Measurements from ENCODE around the gene KLHL35.
"Not testable (repeated sequence)": the region's sequence is repeated elsewhere in the genome, so short reads cannot be mapped to it uniquely, and the experiment has no call there.

Gene KLHL35

DNA sequence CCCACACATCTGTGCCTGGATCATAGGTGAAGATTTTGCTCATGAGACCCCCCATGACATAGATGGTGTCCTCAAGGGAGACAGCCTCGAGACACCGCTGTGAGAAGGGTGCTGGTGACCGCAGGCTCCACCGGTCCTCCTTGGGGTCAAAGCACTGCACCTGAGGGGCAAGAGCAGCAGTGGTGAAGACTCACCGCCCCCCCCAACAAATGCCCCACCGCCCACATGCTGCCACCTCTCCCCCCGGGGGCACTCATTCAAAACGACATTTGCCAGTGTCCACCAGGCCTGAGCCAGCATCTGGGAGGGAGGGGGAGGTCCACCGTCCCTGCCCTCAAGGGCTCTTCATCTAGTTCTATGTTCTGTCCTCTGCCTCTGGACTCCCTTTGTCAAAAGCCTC is 9.3 kb downstream of the KLHL35 start:
- no peak for DNase-seq (ENCODE audit: low spot score)

DNA sequence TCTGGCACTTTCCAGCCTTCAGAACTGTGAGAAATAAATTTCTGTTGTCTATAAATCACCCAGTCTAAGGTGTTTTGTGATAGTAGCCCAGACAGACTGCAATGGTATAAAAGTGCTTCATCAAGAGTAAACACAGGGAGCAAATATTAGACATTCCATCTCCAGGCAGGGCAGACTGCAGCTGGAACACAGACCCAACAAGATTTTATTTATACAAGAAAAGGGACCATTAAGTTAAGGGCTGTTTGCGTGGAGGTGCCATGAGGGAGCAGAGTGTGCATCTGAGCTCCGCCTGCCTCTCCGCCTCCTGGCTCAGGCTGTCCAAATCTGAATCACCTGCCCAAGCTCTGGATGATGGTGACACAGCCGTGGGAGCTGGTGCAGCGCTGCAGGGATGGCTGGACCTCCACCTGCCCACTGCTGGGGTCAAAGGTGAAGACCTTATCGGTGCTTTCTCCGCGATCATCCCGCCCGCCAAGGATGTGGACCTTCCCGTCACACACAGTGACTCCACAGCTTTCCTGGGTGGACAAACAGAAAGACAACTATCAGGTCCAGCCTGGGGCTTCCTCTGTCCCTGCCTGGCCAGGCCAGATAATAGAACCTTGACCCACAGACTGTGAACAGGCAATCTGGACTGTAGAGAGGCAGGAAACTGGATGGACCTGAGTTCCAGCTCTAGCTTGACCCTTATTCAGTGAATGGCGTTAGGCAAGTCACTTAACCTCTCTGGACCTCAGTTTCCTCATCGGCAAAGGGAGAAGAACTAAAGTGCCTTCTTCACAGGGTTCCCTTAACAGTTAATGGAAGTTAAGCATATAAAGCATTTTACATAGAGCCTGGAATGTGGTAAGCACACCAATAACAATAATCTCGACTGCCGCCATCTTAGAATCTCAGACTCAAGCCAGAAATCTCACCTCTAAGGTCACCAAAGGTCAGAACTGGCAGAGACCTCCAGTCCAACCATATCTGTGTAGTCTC is 10.5 kb downstream of the KLHL35 start:
- no peak for DNase-seq (ENCODE audit: low spot score)

DNA sequence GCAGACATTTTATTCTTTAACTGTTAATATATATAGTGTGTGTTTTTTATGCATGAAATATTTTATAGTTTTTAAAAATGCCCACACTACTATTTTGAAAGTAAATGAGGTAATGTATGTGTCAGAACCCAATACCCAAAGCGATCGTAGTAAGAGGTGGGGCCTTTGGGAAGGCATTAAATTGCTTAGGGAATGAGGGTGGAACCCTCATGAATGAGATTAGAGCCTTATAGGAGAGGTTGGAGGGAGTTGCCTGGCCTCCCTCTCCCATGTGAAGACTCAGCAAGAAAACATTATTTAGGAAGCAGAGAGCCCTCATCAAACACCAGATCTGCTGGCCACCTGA is 11.1 kb downstream of the KLHL35 start:
- no peak for DNase-seq (ENCODE audit: low spot score)

DNA sequence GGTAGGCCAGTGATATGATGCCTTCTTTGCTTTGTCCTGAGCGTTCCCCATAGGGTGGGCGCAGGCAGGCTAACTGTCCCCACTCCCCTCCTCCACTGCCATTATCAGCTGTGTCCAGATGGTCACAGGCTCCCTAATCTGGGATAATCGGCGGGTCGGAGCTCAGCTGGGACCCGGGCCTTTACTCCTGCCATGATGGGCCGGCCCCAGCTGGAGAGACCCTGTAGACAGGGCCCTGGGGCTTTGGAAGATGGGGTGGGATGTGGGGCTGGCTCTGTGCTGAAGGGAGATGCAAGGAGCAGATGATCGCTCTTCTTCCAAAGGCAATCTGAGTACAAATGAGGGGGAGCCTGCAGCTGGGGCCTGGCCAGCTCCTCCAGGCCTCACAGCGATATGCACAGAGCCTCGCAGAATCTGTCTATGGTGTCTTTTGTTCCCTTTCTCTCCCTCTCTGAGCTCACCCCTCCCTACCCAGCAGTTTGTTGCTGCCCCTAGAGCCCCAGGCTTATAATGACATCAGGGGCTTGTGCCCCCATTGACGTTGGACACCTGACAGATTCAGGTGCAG is 11.9 kb downstream of the KLHL35 start:
- DNase-seq (ENCODE audit: low spot score): no peak

DNA sequence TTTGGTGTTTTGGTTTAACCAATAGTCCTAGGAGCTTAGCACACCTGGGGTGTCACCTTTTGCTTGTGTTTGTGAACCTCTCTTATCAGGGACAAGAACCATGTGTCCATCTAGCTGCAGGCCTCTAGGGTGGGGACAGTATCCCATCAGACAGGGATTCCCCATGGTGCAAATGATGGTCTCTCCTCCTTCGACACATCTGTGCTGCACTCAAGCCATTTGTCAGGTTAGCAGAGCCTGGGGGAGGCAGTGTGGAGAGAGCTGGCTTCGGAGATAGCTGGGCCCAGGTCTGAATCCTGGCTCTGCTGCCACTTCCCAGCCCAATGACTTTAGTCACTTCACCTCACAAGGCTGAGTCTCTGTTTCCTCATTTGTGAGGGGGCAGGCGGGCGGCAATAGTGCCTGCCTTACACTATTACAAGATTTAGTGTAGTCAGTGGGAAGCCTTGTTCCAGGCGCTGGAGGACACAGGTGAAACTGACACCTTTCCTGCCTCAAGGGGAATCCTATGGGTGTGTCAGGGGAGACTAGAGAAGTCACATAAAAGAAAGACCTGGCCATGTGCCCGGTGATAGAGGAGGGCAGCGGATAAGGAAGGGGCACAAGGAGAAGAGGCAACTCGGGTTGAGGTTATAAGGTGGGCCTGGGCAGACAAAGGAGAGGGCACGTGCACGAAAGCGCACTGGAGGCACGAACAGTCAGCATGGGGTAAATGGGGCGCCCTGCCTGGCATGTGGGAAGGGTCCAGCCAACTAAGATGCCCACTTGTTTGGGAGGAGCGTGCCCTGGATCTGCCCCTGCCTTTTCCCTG is 12.6 kb downstream of the KLHL35 start:
- DNase-seq (ENCODE audit: low spot score): no peak

DNA sequence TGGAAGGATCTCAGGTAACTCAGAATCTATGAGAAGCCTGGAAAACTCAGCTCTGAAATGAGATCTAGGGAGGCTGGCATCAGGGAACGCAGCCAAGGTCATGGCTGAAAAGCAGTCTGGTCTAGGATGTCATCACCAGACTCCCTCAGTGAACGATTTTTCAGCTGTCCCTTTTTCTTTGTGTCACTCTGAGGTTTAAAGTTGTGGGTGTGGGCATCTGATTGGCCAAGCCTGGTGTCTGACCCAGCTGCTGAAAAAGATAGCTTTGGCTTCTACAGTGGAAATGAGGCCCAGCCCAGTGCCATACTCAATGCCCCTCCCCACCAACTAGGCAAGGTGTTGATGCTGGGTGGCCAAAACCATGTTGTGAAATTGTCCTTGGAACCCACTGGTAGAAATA is 19.1 kb downstream of the KLHL35 start:
- no peak for DNase-seq (ENCODE audit: low spot score)

DNA sequence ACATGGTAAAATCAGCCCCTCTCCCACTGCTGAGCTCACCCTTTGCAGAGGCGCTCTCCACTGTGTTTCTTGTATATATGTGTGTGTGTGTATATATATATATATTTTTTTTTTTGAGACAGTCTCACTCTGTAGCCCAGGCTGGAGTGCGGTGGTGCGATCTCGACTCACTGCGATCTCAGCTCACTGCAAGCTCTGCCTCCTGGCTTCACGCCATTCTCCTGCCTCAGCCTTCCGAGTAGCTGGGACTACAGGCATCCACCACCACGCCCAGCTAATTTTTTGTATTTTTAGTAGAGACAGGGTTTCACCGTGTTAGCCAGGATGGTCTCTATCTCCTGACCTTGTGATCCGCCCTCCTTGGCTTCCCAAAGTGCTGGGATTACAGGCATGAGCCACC is 19.9 kb downstream of the KLHL35 start:
- not testable (repeated sequence) for DNase-seq (ENCODE audit: low spot score)

DNA sequence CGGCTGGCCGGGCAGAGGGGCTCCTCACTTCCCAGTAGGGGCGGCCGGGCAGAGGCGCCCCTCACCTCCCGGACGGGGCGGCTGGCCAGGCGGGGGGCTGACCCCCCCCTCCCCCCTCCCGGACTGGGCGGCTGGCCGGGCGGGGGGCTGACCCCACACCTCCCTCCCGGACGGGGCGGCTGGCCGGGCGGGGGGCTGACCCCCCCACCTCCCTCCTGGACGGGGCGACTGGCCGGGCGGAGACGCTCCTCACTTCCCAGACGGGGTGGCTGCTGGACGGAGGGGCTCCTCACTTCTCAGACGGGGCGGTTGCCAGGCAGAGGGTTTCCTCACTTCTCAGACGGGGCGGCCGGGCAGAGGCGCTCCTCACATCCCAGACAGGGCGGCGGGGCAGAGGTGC is 23.0 kb downstream of the KLHL35 start:
- DNase-seq (ENCODE audit: low spot score): not testable (repeated sequence)

DNA sequence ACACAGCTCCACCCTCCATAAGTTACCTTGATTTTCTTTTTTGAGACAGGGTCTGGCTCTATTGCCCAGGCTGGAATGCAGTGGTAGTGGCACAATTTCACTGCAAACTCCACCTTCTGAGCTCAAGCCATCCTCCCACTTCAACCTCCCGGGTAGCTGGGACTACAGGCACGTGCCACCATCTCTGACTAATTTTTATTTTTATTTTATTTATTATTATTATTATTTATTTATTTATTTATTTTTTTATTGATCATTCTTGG is 24.1 kb downstream of the KLHL35 start:
- no peak for DNase-seq (ENCODE audit: low spot score)

DNA sequence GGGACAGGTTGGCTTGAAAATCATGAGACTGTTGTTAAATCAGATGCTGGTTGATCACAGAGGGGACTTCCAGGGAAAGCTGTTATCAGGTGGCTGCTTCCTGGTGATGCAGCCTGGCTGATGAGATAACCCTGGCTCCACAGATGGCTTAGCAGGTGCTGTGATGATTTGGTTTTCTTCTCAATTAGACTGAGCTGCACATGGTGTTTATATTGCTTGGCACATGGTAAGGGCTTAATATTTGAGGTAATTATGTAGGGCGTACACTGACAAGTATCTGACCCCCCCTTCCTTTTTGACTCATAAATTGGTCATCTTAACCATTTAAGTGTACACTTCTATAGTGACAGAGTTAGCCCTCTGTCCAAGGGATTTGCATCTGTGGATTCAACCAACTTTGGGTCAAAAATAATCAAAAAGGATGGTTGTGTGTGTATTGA is 26.6 kb downstream of the KLHL35 start:
- DNase-seq (ENCODE audit: low spot score): no peak

DNA sequence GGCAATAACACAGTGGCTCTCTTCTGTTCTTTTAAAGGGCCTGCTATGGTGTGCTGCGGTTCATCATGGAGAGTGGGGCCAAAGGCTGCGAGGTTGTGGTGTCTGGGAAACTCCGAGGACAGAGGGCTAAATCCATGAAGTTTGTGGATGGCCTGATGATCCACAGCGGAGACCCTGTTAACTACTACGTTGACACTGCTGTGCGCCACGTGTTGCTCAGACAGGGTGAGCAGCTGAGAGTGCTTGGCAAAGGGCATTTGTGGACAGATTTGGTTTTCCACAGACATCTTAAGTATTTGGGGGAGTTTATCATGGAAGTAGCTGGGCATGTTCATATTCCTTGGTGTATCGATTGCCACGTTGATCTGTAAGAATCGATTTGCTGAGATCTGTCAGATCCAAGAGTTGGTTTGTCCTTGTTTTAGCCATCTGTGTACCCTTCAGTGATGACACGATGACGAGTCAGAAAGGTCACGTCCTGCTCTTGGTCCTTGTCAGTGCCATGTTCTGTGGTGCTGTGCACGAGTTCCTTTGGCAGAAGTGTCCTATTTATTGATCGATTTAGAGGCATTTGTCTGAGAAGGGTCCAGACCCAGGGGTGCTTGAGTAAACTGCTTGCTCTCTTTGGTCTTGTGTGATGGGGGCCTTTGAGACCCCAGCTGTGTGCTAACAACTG is 28.9 kb downstream of the KLHL35 start:
- DNase-seq (ENCODE audit: low spot score): no peak

DNA sequence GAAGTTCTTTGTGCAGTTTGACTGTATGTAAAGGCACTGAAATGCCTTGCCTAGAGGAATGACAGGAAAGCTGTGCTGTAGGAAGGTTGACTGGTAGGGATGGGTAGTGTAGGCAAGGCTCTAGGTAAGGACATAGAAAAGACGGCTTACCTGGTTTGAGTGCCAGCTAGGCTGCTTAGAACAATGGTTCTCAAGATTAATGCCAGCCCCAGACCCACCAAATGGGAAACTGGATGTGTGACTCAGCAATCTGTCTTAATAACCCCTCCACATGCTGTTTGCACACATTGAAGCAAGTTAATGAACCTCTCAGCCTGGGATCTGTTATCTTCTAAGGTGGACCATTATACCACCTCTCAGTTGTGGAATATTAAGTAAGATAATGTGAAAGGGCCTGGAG is 30.0 kb downstream of the KLHL35 start:
- no peak for DNase-seq (ENCODE audit: low spot score)

DNA sequence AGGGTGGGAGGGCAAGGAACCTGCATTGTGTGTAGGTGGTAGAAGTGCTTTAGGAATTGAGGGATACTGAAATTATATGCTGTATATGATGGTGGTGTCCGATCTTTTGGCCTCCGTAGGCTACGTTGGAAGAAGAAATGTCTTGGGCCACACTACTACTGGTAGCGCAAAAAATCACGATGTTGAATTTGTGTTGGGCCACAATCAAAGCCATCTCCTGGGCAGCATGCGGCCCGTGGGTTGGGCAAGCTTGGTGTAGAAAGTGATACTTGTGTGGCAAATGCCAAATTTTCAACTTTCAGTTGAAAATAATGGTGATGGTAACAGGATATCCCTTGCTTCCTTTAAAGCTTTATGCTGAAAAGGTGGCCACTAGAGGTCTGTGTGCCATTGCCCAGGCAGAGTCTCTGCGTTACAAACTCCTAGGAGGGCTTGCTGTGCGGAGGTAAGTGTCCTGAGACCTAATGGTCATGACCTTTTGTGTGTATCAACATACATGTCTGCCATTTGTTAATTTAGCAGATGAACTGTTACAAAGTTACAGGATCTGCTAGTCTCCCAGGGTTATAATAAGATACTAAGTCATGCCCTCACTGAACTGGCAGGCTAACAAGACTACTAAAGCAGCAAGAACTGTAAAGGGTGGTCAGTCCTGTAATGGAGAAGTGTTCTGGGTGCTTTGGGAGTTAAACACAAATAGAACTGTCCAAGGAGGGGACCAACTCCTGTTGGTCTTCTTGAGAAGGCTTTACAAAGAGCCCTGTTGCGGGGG is 30.8 kb downstream of the KLHL35 start:
- no peak for DNase-seq (ENCODE audit: low spot score)

DNA sequence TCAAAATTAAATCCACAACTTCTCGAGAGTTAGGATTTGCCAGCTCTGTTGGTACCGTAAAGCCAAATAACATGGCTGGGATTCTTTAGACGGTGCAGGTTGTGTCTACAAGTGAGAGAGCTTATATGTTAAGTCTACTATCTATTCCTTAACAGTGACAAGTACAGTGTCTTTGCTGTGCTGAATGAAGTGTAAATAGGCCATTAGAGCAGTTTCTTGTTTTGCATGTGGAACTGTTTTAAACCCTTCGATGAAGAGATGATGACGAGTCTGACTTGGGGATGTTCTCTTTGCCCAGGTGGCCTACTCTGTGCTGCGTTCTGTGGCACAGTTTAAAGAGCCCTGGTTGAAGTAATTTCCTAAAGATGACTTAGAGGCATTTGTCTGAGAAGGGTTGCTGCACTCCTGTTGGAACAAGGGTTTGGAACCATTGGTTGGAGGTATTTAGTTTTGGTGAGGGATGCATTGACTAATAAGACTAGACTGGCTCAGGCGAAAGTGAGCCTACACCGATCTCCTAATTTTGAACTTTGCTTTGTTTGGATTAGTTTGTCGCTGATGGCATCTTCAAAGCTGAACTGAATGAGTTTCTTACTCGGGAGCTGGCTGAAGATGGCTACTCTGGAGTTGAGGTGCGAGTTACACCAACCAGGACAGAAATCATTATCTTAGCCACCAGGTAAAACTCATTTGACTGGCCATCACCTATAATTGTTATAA is 32.7 kb downstream of the KLHL35 start:
- DNase-seq (ENCODE audit: low spot score): no peak

DNA sequence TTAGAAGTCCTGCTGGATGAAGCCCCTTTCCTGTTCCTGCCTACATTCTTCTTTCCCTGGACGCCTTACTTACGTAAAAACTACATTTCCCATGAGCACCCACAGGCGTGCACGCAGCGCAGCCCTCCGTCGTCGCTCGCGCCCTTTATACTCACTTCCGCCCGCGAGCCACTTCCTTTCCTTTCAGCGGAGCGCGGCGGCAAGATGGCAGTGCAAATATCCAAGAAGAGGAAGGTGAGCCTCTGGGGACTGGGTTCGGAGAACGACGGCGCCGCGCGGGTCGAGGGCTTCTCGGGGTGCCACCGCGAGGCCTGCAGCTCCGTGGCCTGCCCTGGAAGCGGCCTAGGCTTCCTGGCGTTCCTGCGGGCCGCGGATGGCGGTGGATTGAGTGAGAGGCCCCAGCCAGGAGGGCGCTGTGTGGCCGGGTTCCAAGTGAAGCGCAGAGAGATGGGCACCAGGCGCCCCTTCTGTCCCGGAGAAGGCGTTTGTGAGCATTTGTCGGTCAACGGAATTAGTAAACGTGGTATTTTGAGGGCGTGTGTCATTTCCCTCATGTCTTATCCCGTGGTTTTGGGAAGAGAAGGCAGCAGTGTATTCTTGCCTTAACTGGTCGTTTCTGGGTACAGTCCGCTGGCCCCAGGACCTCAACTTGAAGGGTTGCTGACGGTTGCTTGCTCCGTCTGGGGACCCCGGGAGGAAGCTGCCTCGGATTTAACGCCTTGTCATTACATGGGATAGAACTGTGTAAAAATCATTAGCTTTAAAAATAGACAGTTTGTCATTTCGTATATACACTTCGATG is 33.5 kb downstream of the KLHL35 start, which contains the start of gene RPS3:
Gene RPS3 (plus strand): TSS at position 175 of the 802 bp plus-strand sequence. CDS start 30 bp downstream, at position 205.
- peak; percentile 94 for DNase-seq (ENCODE audit: low spot score)

DNA sequence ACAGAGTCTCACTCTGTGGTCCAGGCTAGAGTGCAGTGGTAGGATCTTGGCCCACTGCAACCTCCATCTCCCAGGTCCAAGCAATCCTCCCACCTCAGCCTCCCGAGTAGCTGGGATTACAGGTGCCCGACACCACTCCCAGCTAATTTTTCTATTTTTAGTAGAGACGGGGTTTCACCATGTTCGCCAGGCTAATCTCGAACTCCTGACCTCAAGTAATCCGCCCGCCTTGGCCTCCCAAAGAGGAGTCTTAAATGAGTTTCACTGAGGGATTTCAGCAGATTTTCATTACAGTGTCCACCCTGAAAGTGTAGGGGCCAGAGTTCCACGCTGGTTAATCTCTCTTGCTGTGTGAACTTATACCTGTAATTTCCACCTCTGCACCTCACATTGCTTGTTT is 34.1 kb downstream of the KLHL35 start:
- no peak for DNase-seq (ENCODE audit: low spot score)

DNA sequence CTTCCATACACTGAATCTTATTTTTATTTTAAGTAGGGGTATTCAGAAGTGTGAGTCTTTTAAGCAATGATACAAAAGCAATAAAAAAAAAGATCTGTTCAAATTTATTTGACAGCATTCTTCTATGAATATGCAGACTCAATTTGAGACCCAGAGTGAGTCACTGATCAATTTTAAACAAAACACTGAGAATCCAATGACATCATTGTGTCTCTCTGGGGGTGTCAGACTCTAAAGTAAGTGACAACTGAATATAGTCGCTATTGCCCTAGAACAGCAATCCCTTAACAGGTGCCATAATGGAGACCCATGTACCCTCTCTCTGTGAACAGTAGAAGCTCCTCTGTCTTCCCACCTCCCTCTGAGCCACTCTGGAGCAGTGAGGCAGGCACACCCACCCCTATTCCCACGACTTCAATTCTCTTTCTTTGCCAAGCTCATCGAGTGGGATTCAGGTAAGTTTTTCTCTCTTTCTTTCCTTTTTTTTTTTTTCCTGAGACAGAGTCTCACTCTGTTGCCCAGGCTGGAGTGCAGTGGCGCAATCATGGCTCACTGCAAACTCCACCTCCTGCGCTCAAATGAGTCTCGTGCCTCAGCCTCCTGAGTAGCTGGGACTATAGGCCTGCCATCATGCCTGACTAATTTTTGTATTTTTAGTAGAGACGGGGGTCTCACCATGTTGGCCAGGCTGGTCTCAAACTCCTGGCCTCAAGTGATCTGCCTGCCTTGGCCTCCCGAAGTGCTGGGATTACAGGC is 38.7 kb downstream of the KLHL35 start:
- DNase-seq (ENCODE audit: low spot score): no peak

DNA sequence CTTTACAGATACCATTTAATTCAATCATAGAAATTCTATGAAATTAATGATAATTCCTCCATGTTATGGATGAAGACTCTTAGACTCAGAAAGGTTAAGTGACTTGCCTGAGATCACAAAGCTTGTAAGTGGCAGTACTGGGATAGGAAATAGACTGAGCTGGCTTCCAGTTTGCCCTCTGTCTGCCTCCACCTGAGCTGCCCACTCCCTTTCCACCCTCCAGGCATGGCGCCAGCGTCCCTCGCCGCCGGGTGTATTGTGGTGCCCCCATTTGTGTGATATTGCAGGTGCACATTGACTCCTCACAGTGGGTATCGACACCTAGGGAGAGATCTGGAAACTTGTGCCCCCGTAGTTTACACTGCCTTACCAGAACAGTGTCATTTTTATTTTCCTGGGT is 43.1 kb downstream of the KLHL35 start:
- no peak for DNase-seq (ENCODE audit: low spot score)

DNA sequence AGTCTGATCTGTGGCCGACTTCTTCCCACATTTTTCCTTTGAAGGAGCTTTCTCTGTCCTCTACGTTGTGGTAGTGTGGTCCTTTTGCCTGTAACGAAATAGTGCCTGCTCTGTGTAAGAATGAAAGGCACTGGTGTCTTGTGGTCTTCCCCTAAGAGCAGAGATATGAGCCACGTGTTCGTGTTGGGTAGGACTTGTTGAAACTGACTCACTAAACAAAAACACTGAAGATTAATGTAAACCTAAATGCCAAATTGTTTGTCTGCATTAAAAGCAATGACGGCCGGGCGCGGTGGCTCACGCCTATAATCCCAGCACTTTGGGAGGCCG is 43.8 kb downstream of the KLHL35 start:
- DNase-seq (ENCODE audit: low spot score): no peak
